Measurements from ENCODE around the gene STAB1. TPM values are rescaled to one million over a fixed set of nuclear protein-coding genes. Genes with fewer than 3 reads are reported as not detected.

Gene STAB1
- total and polyA plus RNA-seq, 2 donors, result 19.5 to 315 TPM

DNA sequence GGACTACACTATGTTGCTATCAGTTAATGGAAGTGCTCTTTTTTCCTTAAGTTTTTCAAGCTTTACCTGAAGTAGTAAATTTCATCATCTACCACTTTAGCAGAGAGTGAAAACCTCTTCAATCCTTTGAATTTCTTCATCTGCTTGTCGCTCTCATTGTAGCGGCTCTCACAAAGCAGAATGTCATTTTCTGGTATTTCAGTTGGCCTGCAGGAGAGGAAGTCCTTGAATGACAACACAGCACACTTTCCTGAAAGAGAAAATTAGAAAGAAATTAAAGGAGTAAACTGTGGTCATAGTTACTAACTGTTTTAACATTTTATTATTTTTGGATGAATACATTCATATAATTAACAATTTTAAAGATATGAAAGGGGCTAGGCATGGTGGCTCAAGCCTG, 68.8 kb downstream of the STAB1 start:
- no peaks in the 10 kb centered on the region for H3K27me3 ChIP-seq (ENCODE audit: control insufficient read depth in 2 of 2, insufficient read depth in 1 of 2, low read length in 1 of 2)
- H3K36me3 ChIP-seq (ENCODE audit: control insufficient read depth in 2 of 2, insufficient read depth in 2 of 2, low read length in 1 of 2), result peaks cover 42 to 61% of the 10 kb centered on the region in 2 donors
- no peaks in the 10 kb centered on the region for H3K4me1 ChIP-seq (ENCODE audit: control insufficient read depth in 2 of 2, insufficient read depth in 2 of 2, low read length in 2 of 2)
- DNase-seq (ENCODE audit: low read depth in 6 of 9, low spot score in 9 of 9), result no peak
- no peak overlapping the region for H3K27ac ChIP-seq (ENCODE audit: low read depth in 1 of 2, low read length in 1 of 2)
- 97% methylated on average over 2 of the region's 2 CpGs for WGBS
- no peak overlapping the region for H3K4me3 ChIP-seq (ENCODE audit: low read length in 2 of 2)
- no peaks in the 10 kb centered on the region for H3K9me3 ChIP-seq (ENCODE audit: control insufficient read depth in 2 of 2, insufficient read depth in 1 of 2, low read length in 1 of 2)

DNA sequence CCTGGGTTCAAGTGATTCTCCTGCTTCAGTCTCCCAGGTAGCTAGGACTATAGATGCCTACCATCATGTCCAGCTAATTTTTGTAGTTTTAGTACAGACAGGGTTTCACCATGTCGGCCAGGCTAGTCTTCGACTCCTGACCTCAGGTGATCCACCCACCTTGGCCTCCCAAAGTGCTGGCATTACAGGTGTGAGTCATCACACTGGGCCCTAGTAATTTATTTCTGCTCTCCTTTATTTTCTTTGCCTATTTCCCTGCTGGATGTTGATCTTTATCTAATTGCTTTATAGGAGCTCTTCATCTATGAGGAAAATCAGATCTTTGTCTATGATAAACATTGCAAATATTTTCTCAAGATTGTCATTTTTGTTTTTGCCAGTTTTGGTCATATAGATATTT, 72.9 kb downstream of the STAB1 start:
- H3K27me3 ChIP-seq (ENCODE audit: control insufficient read depth in 2 of 2, insufficient read depth in 1 of 2, low read length in 1 of 2), result no peaks in the 10 kb centered on the region
- no peaks in the 10 kb centered on the region for H3K9me3 ChIP-seq (ENCODE audit: control insufficient read depth in 2 of 2, insufficient read depth in 1 of 2, low read length in 1 of 2)
- no peak overlapping the region for H3K4me3 ChIP-seq (ENCODE audit: low read length in 2 of 2)
- no peak for DNase-seq (ENCODE audit: low read depth in 6 of 9, low spot score in 9 of 9)
- 95% methylated on average over 2 of the region's 2 CpGs for WGBS
- H3K36me3 ChIP-seq (ENCODE audit: control insufficient read depth in 2 of 2, insufficient read depth in 2 of 2, low read length in 1 of 2), result peaks cover 27 to 53% of the 10 kb centered on the region in 2 donors
- no peak overlapping the region for H3K27ac ChIP-seq (ENCODE audit: low read depth in 1 of 2, low read length in 1 of 2)
- H3K4me1 ChIP-seq (ENCODE audit: control insufficient read depth in 2 of 2, insufficient read depth in 2 of 2, low read length in 2 of 2), result no peaks in the 10 kb centered on the region

DNA sequence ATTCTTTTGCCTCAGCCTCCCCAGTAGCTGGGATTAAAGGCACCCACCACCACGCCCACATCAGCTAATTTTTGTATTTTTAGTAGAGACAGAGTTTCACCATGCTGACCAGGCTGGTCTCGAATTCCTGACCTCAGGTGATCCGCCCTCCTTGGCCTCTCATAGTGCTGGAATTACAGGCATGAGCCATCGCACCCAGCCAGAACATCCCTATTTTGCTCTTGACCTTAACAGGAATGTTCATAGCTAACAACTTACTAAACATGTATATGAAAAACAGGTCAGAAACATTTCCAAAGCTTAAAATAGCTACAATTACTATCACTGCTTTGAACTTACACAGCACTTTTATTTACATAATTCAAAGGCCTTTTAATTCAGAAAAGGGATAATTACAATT, 74.9 kb downstream of the STAB1 start:
- no peaks in the 10 kb centered on the region for H3K27me3 ChIP-seq (ENCODE audit: control insufficient read depth in 2 of 2, insufficient read depth in 1 of 2, low read length in 1 of 2)
- peaks cover 30 to 57% of the 10 kb centered on the region in 2 donors for H3K36me3 ChIP-seq (ENCODE audit: control insufficient read depth in 2 of 2, insufficient read depth in 2 of 2, low read length in 1 of 2)
- 98% methylated on average over 4 of the region's 4 CpGs for WGBS

DNA sequence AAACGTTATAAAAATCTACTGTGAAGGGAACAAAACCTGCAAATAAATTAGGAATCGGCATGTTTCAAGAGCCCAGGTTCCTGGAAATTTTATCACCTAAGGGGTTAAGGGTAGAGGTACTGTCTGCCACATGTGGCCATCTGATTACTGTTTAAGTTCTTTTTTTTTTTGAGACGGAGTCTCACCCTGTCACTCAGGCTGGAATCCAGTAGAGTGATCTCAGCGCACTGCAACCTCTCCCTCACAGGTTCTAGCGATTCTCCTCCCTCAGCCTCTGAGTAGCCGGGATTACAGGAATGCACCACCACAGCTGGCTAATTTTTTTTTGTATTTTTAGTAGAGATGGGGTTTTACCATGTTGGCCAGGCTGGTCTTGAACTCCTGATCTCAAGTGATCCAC, 77.1 kb downstream of the STAB1 start:
- H3K4me3 ChIP-seq (ENCODE audit: low read length in 2 of 2), result no peak overlapping the region
- no peak for DNase-seq (ENCODE audit: low read depth in 6 of 9, low spot score in 9 of 9)
- no peaks in the 10 kb centered on the region for H3K27me3 ChIP-seq (ENCODE audit: control insufficient read depth in 2 of 2, insufficient read depth in 1 of 2, low read length in 1 of 2)
- no peaks in the 10 kb centered on the region for H3K4me1 ChIP-seq (ENCODE audit: control insufficient read depth in 2 of 2, insufficient read depth in 2 of 2, low read length in 2 of 2)
- no peak overlapping the region for H3K27ac ChIP-seq (ENCODE audit: low read depth in 1 of 2, low read length in 1 of 2)
- H3K36me3 ChIP-seq (ENCODE audit: control insufficient read depth in 2 of 2, insufficient read depth in 2 of 2, low read length in 1 of 2), result peaks cover 30 to 75% of the 10 kb centered on the region in 2 donors
- H3K9me3 ChIP-seq (ENCODE audit: control insufficient read depth in 2 of 2, insufficient read depth in 1 of 2, low read length in 1 of 2), result no peaks in the 10 kb centered on the region
- 95% methylated on average over 6 of the region's 6 CpGs for WGBS

More for the DNA sequence above, 74.9 kb downstream of the STAB1 start:
- no peaks in the 10 kb centered on the region for H3K9me3 ChIP-seq (ENCODE audit: control insufficient read depth in 2 of 2, insufficient read depth in 1 of 2, low read length in 1 of 2)
- no peaks in the 10 kb centered on the region for H3K4me1 ChIP-seq (ENCODE audit: control insufficient read depth in 2 of 2, insufficient read depth in 2 of 2, low read length in 2 of 2)
- no peak overlapping the region for H3K4me3 ChIP-seq (ENCODE audit: low read length in 2 of 2)
- DNase-seq (ENCODE audit: low read depth in 6 of 9, low spot score in 9 of 9), result no peak
- H3K27ac ChIP-seq (ENCODE audit: low read depth in 1 of 2, low read length in 1 of 2), result no peak overlapping the region

Other genes with a start within 250 kb of the STAB1 start
- 32.1 TPM for gene PPM1M, start 249.6 kb upstream of the STAB1 start, total RNA-seq
- gene PPM1M, start 249.6 kb upstream of the STAB1 start, polyA plus RNA-seq, result 65.0 TPM
- 60.5 TPM for gene WDR82, start 216.7 kb upstream of the STAB1 start, total RNA-seq
- 47.4 TPM for gene WDR82, start 216.7 kb upstream of the STAB1 start, polyA plus RNA-seq
- 7.6 TPM for gene GLYCTK, start 207.5 kb upstream of the STAB1 start, total RNA-seq
- gene GLYCTK, start 207.5 kb upstream of the STAB1 start, polyA plus RNA-seq, result 18.9 TPM
- 3.3 TPM for gene DNAH1, start 179.0 kb upstream of the STAB1 start, total RNA-seq
- gene DNAH1, start 179.0 kb upstream of the STAB1 start, polyA plus RNA-seq, result 9.0 TPM
- 48.2 TPM for gene BAP1, start 85.3 kb upstream of the STAB1 start, total RNA-seq
- gene BAP1, start 85.3 kb upstream of the STAB1 start, polyA plus RNA-seq, result 86.0 TPM
- 10.6 TPM for gene PHF7, start 84.7 kb upstream of the STAB1 start, total RNA-seq
- 9.1 TPM for gene PHF7, start 84.7 kb upstream of the STAB1 start, polyA plus RNA-seq
- gene SEMA3G, start 50.2 kb upstream of the STAB1 start, total RNA-seq, result 0.80 TPM
- 6.4 TPM for gene SEMA3G, start 50.2 kb upstream of the STAB1 start, polyA plus RNA-seq
- gene TNNC1, start 41.3 kb upstream of the STAB1 start, total RNA-seq, result 5.5 TPM
- 10.2 TPM for gene TNNC1, start 41.3 kb upstream of the STAB1 start, polyA plus RNA-seq
- gene NISCH, start 39.7 kb upstream of the STAB1 start, total RNA-seq, result 27.6 TPM
- gene NISCH, start 39.7 kb upstream of the STAB1 start, polyA plus RNA-seq, result 62.3 TPM
- gene NT5DC2, start 38.5 kb downstream of the STAB1 start, total RNA-seq, result 18.1 TPM
- 11.2 TPM for gene NT5DC2, start 38.5 kb downstream of the STAB1 start, polyA plus RNA-seq
- 15.5 TPM for gene UQCC5, start 41.3 kb downstream of the STAB1 start, total RNA-seq
- gene UQCC5, start 41.3 kb downstream of the STAB1 start, polyA plus RNA-seq, result 30.3 TPM
- gene PBRM1, start 190.6 kb downstream of the STAB1 start, total RNA-seq, result 48.1 TPM
- 15.7 TPM for gene PBRM1, start 190.6 kb downstream of the STAB1 start, polyA plus RNA-seq
- gene GNL3, start 190.7 kb downstream of the STAB1 start, total RNA-seq, result 84.2 TPM
- 67.4 TPM for gene GNL3, start 190.7 kb downstream of the STAB1 start, polyA plus RNA-seq
- 46.0 TPM for gene GLT8D1, start 210.5 kb downstream of the STAB1 start, total RNA-seq
- gene GLT8D1, start 210.5 kb downstream of the STAB1 start, polyA plus RNA-seq, result 47.5 TPM
- 71.0 TPM for gene SPCS1, start 210.8 kb downstream of the STAB1 start, total RNA-seq
- gene SPCS1, start 210.8 kb downstream of the STAB1 start, polyA plus RNA-seq, result 167 TPM

Data from thymus (tissue), 11 donors.